CD4-positive, CD25-positive, alpha-beta regulatory T cell (primary cell): ENCODE measurements around the gene ASIC1. TPM values are rescaled to one million over a fixed set of nuclear protein-coding genes. Genes with fewer than 3 reads are reported as not detected.

Experiments used
- ATAC-seq, 2 donors: fragments of 150-1000 bp; cut with Tn5 transposase; one replicate each; pipeline ENCODE4 v1.10.0; 2021; ENCODE audit warnings: low read depth in 2 of 2, moderate number of reproducible peaks in 2 of 2, moderate library complexity in 1 of 2
- DNase-seq, 3 donors: peaks; one replicate each; pipeline versions ENCODE4 v3.0.0 to v3.0.0-alpha.2; 2012 to 2022; ENCODE audit warnings: mixed read lengths in 1 of 3
- H3K27ac ChIP-seq: one replicate; pipeline ENCODE4 v1.7.0; 2013; ENCODE audit warnings: mild to moderate bottlenecking, low read length; ENCODE audit not compliant: insufficient read depth, poor library complexity, severe bottlenecking
- H3K27me3 ChIP-seq: one replicate; pipeline ENCODE4 v1.7.0; 2013; ENCODE audit warnings: low read length; ENCODE audit not compliant: control insufficient read depth, insufficient read depth
- H3K36me3 ChIP-seq: one replicate; pipeline ENCODE4 v1.7.0; 2013; ENCODE audit warnings: mild to moderate bottlenecking, low read length, moderate library complexity; ENCODE audit not compliant: control insufficient read depth, insufficient read depth
- H3K4me1 ChIP-seq: 2 replicates; pipeline ENCODE4 v1.7.0; 2013; ENCODE audit warnings: mild to moderate bottlenecking, low read length; ENCODE audit not compliant: insufficient read depth, control insufficient read depth, poor library complexity, severe bottlenecking
- H3K4me3 ChIP-seq: one replicate; pipeline ENCODE4 v1.7.0; 2013; ENCODE audit warnings: low read depth, mild to moderate bottlenecking, low read length, moderate library complexity
- H3K9me3 ChIP-seq, 2 experiments: 1 replicate in 1 of 2; 2 replicates in 1 of 2; pipeline ENCODE4 v1.7.0; 2013; ENCODE audit warnings: low read length in 2 of 2, mild to moderate bottlenecking in 1 of 2, moderate library complexity in 1 of 2; ENCODE audit not compliant: control insufficient read depth in 2 of 2
- H3K27ac Mint-ChIP-seq, 3 donors: one replicate each; pipeline ENCODE4 v1.8.0; 2020 to 2022; ENCODE audit warnings: mild to moderate bottlenecking in 3 of 3, mixed read lengths in 3 of 3, moderate library complexity in 2 of 3
- H3K27me3 Mint-ChIP-seq: one replicate; pipeline ENCODE4 v1.8.0; 2022; ENCODE audit warnings: mild to moderate bottlenecking, mixed read lengths
- H3K36me3 Mint-ChIP-seq: one replicate; pipeline ENCODE4 v1.8.0; 2020; ENCODE audit warnings: mixed read lengths
- H3K4me1 Mint-ChIP-seq, 4 donors: one replicate each; pipeline ENCODE4 v1.8.0; 2020 to 2022; ENCODE audit warnings: mixed read lengths in 4 of 4, mild to moderate bottlenecking in 1 of 4
- H3K4me3 Mint-ChIP-seq, 4 donors: one replicate each; pipeline ENCODE4 v1.8.0; 2020 to 2022; ENCODE audit warnings: mild to moderate bottlenecking in 4 of 4, mixed read lengths in 4 of 4, moderate library complexity in 3 of 4
- H3K9me3 Mint-ChIP-seq, 7 donors: one replicate each; pipeline ENCODE4 v1.8.0; 2020 to 2022; ENCODE audit warnings: mixed read lengths in 7 of 7, mild to moderate bottlenecking in 3 of 7, moderate library complexity in 2 of 7
- polyA plus RNA-seq, 4 donors: library from polyadenylated mRNA; unstranded; fragments of 300-500 nt; fragmentation: Illumina TruSeq; gene quantifications; one replicate each; pipeline ENCODE4 v1.2.3, GENCODE V29; 2021
- total RNA-seq: library from RNA; stranded (reverse); gene quantifications from one replicate; pipeline ENCODE4 v1.2.3, GENCODE V29; 2022

The ASIC1 gene
- total RNA-seq, result 2.1 TPM
- under 1 TPM in 3 of 4 donors, not detected in 1; 0.47 to 0.49 (median 0.49) TPM for polyA plus RNA-seq

- DNase-seq (peak; percentile 11 to 57 (median 38)), ATAC-seq (peak; percentile 30 to 31)
- H3K27ac Mint-ChIP-seq, result peak within 1 kb of the TSS in 2 of 3 donors; percentile 26 to 77
- H3K4me1 ChIP-seq, result peaks cover 31% of the 10 kb centered on the region
- peaks cover 47% of the 10 kb centered on the region for H3K27me3 Mint-ChIP-seq
- H3K27me3 ChIP-seq, result peaks cover 12% of the 10 kb centered on the region
- H3K9me3 Mint-ChIP-seq, result no peaks in the 10 kb centered on the region
- H3K4me3 Mint-ChIP-seq, result peak within 1 kb of the TSS; percentile 70 to 89 (median 82)
- H3K4me3 ChIP-seq, result peak within 1 kb of the TSS; percentile 45
- H3K27ac ChIP-seq, result no peak within 1 kb of the TSS
- H3K4me1 Mint-ChIP-seq, result peaks cover 0 to 45% (median 26%) of the 10 kb centered on the region in 4 donors
- no peaks in the 10 kb centered on the region for H3K36me3 ChIP-seq
- H3K36me3 Mint-ChIP-seq, result no peaks in the 10 kb centered on the region
- no peaks in the 10 kb centered on the region for H3K9me3 ChIP-seq
Observed at GRCh38 chr12:50057000-50057841, at the start of gene ASIC1. Gene ASIC1 (plus strand): TSS chr12:50057596. CDS start chr12:50058767, 1,171 bp downstream.

GRCh38 chr12:50013361-50014147 is 43.8 kb upstream of the ASIC1 start:
- H3K4me3 Mint-ChIP-seq, result peak overlapping the region in 2 of 4 donors; percentile 4 to 53
- Histone ChIP-seq H3K27me3 (no peaks in the 10 kb centered on the region), H3K27ac (peak overlapping the region; percentile 42), H3K4me1 (peaks cover 14% of the 10 kb centered on the region), H3K9me3 (no peaks in the 10 kb centered on the region), H3K36me3 (no peaks in the 10 kb centered on the region), H3K4me3 (peak overlapping the region; percentile 43)
- peak overlapping the region; percentile 49 to 86 (median 78) for H3K27ac Mint-ChIP-seq
- peaks cover 8 to 32% (median 15%) of the 10 kb centered on the region in 4 donors for H3K4me1 Mint-ChIP-seq
- DNase-seq (peak in 2 of 3 donors; percentile 22 to 30), ATAC-seq (peak; percentile 62 to 70)
- no peaks in the 10 kb centered on the region for H3K9me3 Mint-ChIP-seq
- peaks cover 13% of the 10 kb centered on the region for H3K36me3 Mint-ChIP-seq
- H3K27me3 Mint-ChIP-seq, result no peaks in the 10 kb centered on the region

DNA sequence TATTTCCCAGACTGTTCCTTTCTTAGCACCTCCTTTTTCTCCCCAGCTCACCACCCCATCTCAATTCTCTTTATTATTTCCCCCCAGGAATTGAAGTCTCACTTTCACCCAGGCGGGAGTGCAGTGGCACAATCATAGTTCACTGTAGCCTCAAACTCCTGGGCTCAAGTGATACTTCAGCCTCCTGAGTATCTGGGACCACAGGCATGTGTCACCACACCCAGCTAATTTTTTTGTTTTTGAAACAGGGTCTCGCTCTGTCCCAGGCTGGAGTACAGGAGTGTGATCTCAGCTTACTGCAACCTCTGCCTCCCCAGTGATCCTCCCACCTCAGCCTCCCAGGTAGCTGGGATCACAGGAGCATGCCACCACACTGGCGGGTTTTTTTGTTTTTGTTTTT is 43.1 kb upstream of the ASIC1 start:
- no peaks in the 10 kb centered on the region for H3K27me3 Mint-ChIP-seq
- no peaks in the 10 kb centered on the region for H3K36me3 ChIP-seq
- H3K4me3 Mint-ChIP-seq, result peak overlapping the region in 1 of 4 donors; percentile 4
- no peak for ATAC-seq
- H3K4me3 ChIP-seq, result no peak overlapping the region
- peak overlapping the region; percentile 42 for H3K27ac ChIP-seq
- H3K36me3 Mint-ChIP-seq, result peaks cover 13% of the 10 kb centered on the region
- no peak for DNase-seq
- H3K27me3 ChIP-seq, result no peaks in the 10 kb centered on the region
- H3K27ac Mint-ChIP-seq, result peak overlapping the region in 2 of 3 donors; percentile 78 to 86
- H3K4me1 ChIP-seq, result peaks cover 14% of the 10 kb centered on the region
- no peaks in the 10 kb centered on the region for H3K9me3 Mint-ChIP-seq
- H3K9me3 ChIP-seq, result no peaks in the 10 kb centered on the region
- peaks cover 11 to 40% (median 19%) of the 10 kb centered on the region in 4 donors for H3K4me1 Mint-ChIP-seq

- no peaks in the 10 kb centered on the region for H3K27me3 Mint-ChIP-seq
- H3K4me3 Mint-ChIP-seq, result no peak overlapping the region
- peaks cover 11 to 48% (median 23%) of the 10 kb centered on the region in 4 donors for H3K4me1 Mint-ChIP-seq
- Histone ChIP-seq H3K9me3 (no peaks in the 10 kb centered on the region), H3K27me3 (no peaks in the 10 kb centered on the region), H3K4me3 (no peak overlapping the region), H3K27ac (no peak overlapping the region), H3K36me3 (no peaks in the 10 kb centered on the region), H3K4me1 (peaks cover 14% of the 10 kb centered on the region)
- peaks cover 7% of the 10 kb centered on the region for H3K36me3 Mint-ChIP-seq
- no peak for DNase-seq
- no peak for ATAC-seq
- no peaks in the 10 kb centered on the region for H3K9me3 Mint-ChIP-seq
- peak overlapping the region in 1 of 3 donors; percentile 15 for H3K27ac Mint-ChIP-seq
Observed at GRCh38 chr12:50016501-50017475, 40.6 kb upstream of the ASIC1 start.

GRCh38 chr12:50017641-50018040 is 39.8 kb upstream of the ASIC1 start:
- ATAC-seq (no peak), DNase-seq (no peak)
- H3K27me3 ChIP-seq, result no peaks in the 10 kb centered on the region
- peaks cover 13 to 51% (median 25%) of the 10 kb centered on the region in 4 donors for H3K4me1 Mint-ChIP-seq
- peaks cover 14% of the 10 kb centered on the region for H3K4me1 ChIP-seq
- no peak overlapping the region for H3K4me3 ChIP-seq
- peaks cover 7% of the 10 kb centered on the region for H3K36me3 Mint-ChIP-seq
- no peak overlapping the region for H3K27ac Mint-ChIP-seq
- no peaks in the 10 kb centered on the region for H3K27me3 Mint-ChIP-seq
- no peak overlapping the region for H3K27ac ChIP-seq
- no peak overlapping the region for H3K4me3 Mint-ChIP-seq
- H3K36me3 ChIP-seq, result no peaks in the 10 kb centered on the region
- H3K9me3 ChIP-seq, result no peaks in the 10 kb centered on the region
- no peaks in the 10 kb centered on the region for H3K9me3 Mint-ChIP-seq

- Mint-ChIP-seq H3K4me3 (no peak overlapping the region), H3K9me3 (no peaks in the 10 kb centered on the region), H3K27me3 (no peaks in the 10 kb centered on the region), H3K4me1 (peaks cover 16 to 55% (median 28%) of the 10 kb centered on the region in 4 donors), H3K36me3 (peaks cover 7% of the 10 kb centered on the region), H3K27ac (no peak overlapping the region)
- ATAC-seq, result no peak
- Histone ChIP-seq H3K36me3 (no peaks in the 10 kb centered on the region), H3K27ac (no peak overlapping the region), H3K4me3 (no peak overlapping the region), H3K9me3 (no peaks in the 10 kb centered on the region), H3K27me3 (no peaks in the 10 kb centered on the region), H3K4me1 (peaks cover 14% of the 10 kb centered on the region)
- DNase-seq, result no peak
Observed at GRCh38 chr12:50018154-50018553, 39.2 kb upstream of the ASIC1 start.

GRCh38 chr12:50018968-50019367 is 38.4 kb upstream of the ASIC1 start:
- Histone ChIP-seq H3K27me3 (no peaks in the 10 kb centered on the region), H3K4me1 (peaks cover 8% of the 10 kb centered on the region), H3K36me3 (no peaks in the 10 kb centered on the region), H3K27ac (no peak overlapping the region), H3K4me3 (no peak overlapping the region), H3K9me3 (no peaks in the 10 kb centered on the region)
- DNase-seq (no peak), ATAC-seq (no peak)
- Mint-ChIP-seq H3K4me1 (peaks cover 8 to 55% (median 24%) of the 10 kb centered on the region in 4 donors), H3K4me3 (peak overlapping the region in 2 of 4 donors; percentile 11 to 16), H3K9me3 (no peaks in the 10 kb centered on the region), H3K36me3 (no peaks in the 10 kb centered on the region), H3K27me3 (no peaks in the 10 kb centered on the region), H3K27ac (peak overlapping the region in 1 of 3 donors; percentile 91)
